22Rv1 (cell line): ENCODE measurements around the gene SH3RF1.
A peak's percentile ranks its signal among the peaks of the same experiment; 100 is the strongest.

Experiments
- H3K27ac ChIP-seq: fragments of 450-650 bp; 2 replicates; pipeline ENCODE4 v1.5.1; 2017
- CTCF ChIP-seq: fragments of 450-650 bp; IDR thresholded peaks from 2 replicates; pipeline ENCODE4 v1.5.1; 2017; ENCODE audit warnings: mild to moderate bottlenecking
- ZFX ChIP-seq: fragments of 450-650 bp; IDR thresholded peaks from 2 replicates; pipeline ENCODE4 v1.6.1; 2017; ENCODE audit warnings: antibody characterized with exemption, borderline replicate concordance

Gene SH3RF1

GRCh38 chr4:169272265-169272886 lies 1.6 kb upstream of the SH3RF1 start:
- no peak for TF ChIP-seq CTCF
- no peak for TF ChIP-seq ZFX
- H3K27ac ChIP-seq = no peak overlapping the region

GRCh38 chr4:169271692-169272007 lies 894 bp upstream of the SH3RF1 start:
- no peak overlapping the region for H3K27ac ChIP-seq
- TF ChIP-seq ZFX (no peak), CTCF (no peak)

- H3K27ac ChIP-seq = peak overlapping the region; percentile 60
- no peak for TF ChIP-seq ZFX
- no peak for TF ChIP-seq CTCF
Measured at GRCh38 chr4:169269916-169270809, 593 bp downstream of the SH3RF1 start.

GRCh38 chr4:169268951-169269760 lies 1.6 kb downstream of the SH3RF1 start:
- no peak overlapping the region for H3K27ac ChIP-seq
- TF ChIP-seq ZFX (no peak), CTCF (no peak)

GRCh38 chr4:169267070-169267469 lies 3.7 kb downstream of the SH3RF1 start:
- TF ChIP-seq ZFX = no peak
- TF ChIP-seq CTCF = no peak
- no peak overlapping the region for H3K27ac ChIP-seq

- H3K27ac ChIP-seq = no peak overlapping the region
- TF ChIP-seq CTCF (no peak), ZFX (no peak)
Measured at GRCh38 chr4:169266661-169267060, 4.1 kb downstream of the SH3RF1 start.
